ENCODE results near the gene DIS3L2. TPM values are rescaled to one million over a fixed set of nuclear protein-coding genes. Genes with fewer than 3 reads are reported as not detected.

Gene DIS3L2
- total RNA-seq, 1 experiment from 2014 or later, result 19.9 TPM

- DNase-seq (ENCODE audit: low read depth), result no peak
These were observed 91.1 kb downstream of the DIS3L2 start for GRCh38 chr2:232052591-232052990.

GRCh38 chr2:232053777-232054176 lies 92.3 kb downstream of the DIS3L2 start:
- DNase-seq (ENCODE audit: low read depth), result no peak

GRCh38 chr2:232058063-232058877 lies 96.8 kb downstream of the DIS3L2 start:
- DNase-seq (ENCODE audit: low read depth), result no peak

- DNase-seq (ENCODE audit: low read depth), result no peak
These were observed 97.4 kb downstream of the DIS3L2 start for GRCh38 chr2:232058931-232059330.

- no peak for DNase-seq (ENCODE audit: low read depth)
These were observed 99.8 kb downstream of the DIS3L2 start for GRCh38 chr2:232061265-232061664.

- DNase-seq (ENCODE audit: low read depth), result no peak
These were observed 111.5 kb downstream of the DIS3L2 start for GRCh38 chr2:232073026-232073425.

DNA sequence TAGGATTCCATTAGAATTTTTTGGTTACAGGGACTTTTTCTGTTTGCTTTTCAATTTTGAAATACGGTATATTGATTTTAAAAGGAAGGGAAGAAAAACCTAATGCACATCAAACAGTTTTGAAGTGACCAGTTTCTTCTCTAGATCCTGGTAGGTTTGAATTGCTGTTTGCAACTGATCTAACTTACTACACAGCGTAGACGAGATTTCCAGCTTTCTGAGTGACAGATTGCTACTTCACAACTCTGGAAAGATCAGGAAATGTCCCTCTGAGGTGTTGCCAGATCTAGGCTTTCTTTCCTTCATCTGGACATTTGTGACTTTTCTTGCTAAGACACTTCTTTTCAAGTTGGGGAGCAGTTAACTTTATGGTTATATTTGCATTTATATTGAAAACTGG lies 112.2 kb downstream of the DIS3L2 start:
- DNase-seq (ENCODE audit: low read depth), result no peak

GRCh38 chr2:232075080-232075479 lies 113.6 kb downstream of the DIS3L2 start:
- peak; percentile 45 for DNase-seq (ENCODE audit: low read depth)

DNA sequence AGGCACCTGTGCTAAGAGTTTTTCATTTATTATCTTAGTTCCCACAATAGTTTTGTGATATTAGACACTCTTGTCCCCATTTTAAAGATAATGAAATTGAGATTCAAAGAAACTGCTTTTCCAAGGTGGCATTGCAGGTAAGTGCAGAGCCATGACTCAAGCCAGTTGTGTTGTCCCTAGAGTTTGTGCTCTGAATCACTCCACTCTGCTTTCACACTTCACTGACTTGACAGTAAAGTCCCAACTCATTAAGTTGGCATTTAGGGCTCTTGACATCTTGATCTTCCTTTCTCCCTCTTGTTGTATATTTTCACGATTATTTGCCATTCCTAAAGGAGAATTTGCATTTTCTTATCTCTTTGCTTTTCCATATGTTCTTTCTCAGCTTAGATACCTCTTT lies 114.3 kb downstream of the DIS3L2 start:
- DNase-seq (ENCODE audit: low read depth), result no peak

GRCh38 chr2:232076272-232076671 lies 114.8 kb downstream of the DIS3L2 start:
- DNase-seq (ENCODE audit: low read depth), result no peak

- no peak for DNase-seq (ENCODE audit: low read depth)
These were observed 115.2 kb downstream of the DIS3L2 start for GRCh38 chr2:232076736-232077135.

GRCh38 chr2:232085164-232085563 lies 123.7 kb downstream of the DIS3L2 start:
- no peak for DNase-seq (ENCODE audit: low read depth)

DNA sequence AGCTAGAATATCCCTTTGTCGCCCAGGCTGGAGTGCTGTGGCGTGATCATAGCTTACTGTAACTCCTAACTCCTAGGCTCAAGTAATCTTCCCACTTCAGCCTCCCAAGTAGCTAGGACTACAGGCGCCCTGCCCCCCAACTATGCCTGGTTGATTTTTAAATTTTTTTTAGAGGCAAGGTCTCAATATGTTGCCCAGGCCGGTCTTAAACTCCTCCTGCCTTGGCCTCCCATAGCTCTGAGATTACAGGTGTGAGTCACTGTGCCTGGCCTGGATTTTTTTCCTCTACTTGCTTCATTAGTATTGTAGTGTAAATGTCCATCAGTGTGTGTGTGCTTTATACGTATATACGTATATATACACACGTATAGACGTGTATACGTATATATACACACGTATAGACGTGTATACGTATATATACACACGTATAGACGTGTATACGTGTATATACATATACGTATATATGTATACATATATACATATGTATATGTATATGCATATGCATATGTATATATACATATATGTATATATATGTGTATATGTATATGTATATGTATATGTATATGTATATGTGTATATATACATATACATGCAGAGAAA lies 124.4 kb downstream of the DIS3L2 start:
- no peak for DNase-seq (ENCODE audit: low read depth)

DNA sequence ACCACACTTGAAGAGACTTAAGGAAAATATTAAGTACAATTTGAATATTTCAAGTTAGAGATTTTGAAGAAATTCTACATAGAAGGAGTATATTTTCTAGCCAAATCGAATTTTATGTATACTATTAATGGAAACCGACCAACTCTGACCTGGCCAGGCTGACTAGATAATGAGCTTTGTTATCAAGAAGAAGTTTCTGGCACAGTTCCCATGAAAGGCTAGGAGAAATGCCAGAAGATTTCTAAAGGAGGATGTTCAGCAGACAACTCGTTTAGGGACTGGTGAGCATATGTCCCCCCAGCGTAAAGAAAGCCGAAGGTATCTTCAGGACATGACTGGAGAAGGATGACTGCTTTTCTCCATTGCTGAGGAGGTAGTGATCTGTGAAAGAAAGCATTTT lies 127.3 kb downstream of the DIS3L2 start:
- DNase-seq (ENCODE audit: low read depth), result no peak

DNA sequence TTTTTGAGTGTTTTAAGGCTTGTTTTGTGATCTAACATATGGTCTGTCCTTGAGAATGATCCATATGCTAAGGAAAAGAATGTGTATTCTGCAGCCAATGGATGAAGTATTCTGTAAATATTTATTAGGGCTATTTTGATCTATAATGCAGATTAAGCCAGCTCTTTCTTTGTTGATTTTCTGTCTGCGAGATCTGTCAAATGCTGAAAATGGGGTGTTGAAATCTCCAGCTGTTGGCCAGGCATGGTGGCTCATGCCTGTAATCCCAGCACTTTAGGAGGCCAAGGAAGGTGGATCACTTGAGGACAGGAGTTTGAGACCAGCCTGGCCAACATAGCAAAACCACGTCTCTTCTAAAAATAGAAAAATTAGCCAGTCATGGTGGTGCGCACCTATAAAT lies 132.7 kb downstream of the DIS3L2 start:
- DNase-seq (ENCODE audit: low read depth), result no peak

GRCh38 chr2:232094883-232095282 lies 133.4 kb downstream of the DIS3L2 start:
- no peak for DNase-seq (ENCODE audit: low read depth)

DNA sequence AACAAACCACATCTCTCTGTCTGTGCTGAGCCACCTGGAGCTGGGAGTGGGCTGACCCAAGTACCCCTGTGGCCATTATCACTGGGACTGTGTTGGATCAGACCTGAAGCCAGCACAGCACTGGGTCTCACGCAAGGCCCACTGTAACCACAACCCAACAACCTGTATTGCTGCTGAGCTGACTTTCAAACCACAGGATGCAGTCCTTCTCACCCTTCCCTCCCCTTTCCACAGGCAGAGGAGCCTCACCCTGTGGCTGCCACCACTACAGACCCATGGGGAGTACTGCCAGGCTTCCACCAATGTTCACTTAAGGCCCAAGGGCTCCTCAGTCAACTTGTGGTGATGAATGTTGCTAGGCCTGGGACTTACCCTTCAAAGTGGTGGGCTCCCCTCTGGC lies 135.7 kb downstream of the DIS3L2 start:
- DNase-seq (ENCODE audit: low read depth), result no peak

DNA sequence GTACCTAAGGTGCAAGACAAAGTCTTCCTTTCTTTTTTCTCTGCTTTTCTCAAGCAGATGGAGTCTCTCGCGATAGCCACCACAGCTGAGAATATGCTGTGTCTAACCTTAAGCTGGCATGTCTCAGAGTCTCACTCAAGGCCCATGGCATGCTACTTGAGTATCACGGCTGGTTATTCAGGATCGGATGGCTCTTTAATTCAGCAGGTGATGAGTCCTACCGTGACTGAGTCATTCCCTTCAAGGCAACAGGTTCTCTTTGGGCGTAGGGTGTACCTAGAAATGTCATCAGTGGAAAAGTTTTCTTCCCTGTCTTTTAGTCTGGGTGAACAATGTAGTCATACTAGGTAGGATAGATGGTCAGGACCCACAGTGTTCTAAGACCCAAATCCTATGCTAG lies 136.2 kb downstream of the DIS3L2 start:
- no peak for DNase-seq (ENCODE audit: low read depth)

- no peak for DNase-seq (ENCODE audit: low read depth)
These were observed 140.9 kb downstream of the DIS3L2 start for GRCh38 chr2:232102380-232102779.

- DNase-seq (ENCODE audit: low read depth), result peak; percentile 55
These were observed 141.7 kb downstream of the DIS3L2 start for GRCh38 chr2:232103140-232103737.

GRCh38 chr2:232104076-232104646 lies 142.6 kb downstream of the DIS3L2 start:
- DNase-seq (ENCODE audit: low read depth), result no peak

- DNase-seq (ENCODE audit: low read depth), result no peak
These were observed 150.0 kb downstream of the DIS3L2 start for GRCh38 chr2:232111551-232111950.

DNA sequence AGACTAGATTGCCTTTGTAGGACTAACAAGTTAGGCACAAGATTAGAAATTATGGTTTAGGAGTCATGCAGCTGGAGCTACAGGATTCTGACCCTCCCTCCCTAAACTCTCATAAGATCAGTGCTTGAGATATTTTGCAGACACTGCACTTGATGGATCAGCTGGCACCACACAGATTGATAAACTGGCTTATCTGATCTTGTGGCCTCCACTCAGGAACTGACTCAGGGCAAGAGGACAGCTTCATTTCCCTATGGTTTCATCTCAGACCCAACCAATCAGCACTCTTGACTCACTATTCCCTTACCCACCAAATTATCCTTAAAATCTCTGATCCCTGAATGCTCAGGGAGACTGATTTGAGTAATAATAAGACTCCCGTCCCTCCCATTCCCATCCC lies 152.3 kb downstream of the DIS3L2 start:
- DNase-seq (ENCODE audit: low read depth), result no peak

Data from LHCN-M2 (cell line).